NCI-H1105 treated with DMSO at 0.1 percent for 48 hours (cell line): Measurements from ENCODE around the gene CXCL8.
"Not testable (repeated sequence)": the region's sequence is repeated elsewhere in the genome, so short reads cannot be mapped to it uniquely, and the experiment has no call there.

ENCODE experiments used
- DNase-seq: peaks from one replicate; lab custom pipeline; 2025; lab: John Stamatoyannopoulos, UW

Gene CXCL8

GRCh38 chr4:73740353-73740778, at the start of gene CXCL8:
Gene CXCL8 (plus strand): TSS chr4:73740569. CDS start chr4:73740659, 90 bp downstream.
- peak; percentile 85 for DNase-seq

- not testable (repeated sequence) for DNase-seq
These were observed 49.2 kb upstream of the CXCL8 start for GRCh38 chr4:73691201-73691600.

- DNase-seq: no peak
These were observed 48.6 kb upstream of the CXCL8 start for GRCh38 chr4:73691759-73692158.

GRCh38 chr4:73692254-73692653, 48.1 kb upstream of the CXCL8 start:
- DNase-seq: no peak

GRCh38 chr4:73692701-73693100, 47.7 kb upstream of the CXCL8 start:
- DNase-seq: no peak

GRCh38 chr4:73693811-73694210, 46.6 kb upstream of the CXCL8 start:
- no peak for DNase-seq

- no peak for DNase-seq
These were observed 42.2 kb upstream of the CXCL8 start for GRCh38 chr4:73698217-73698616.

GRCh38 chr4:73701116-73701515, 39.3 kb upstream of the CXCL8 start:
- DNase-seq: no peak

- no peak for DNase-seq
These were observed 37.5 kb upstream of the CXCL8 start for GRCh38 chr4:73702796-73703287.

GRCh38 chr4:73703320-73703719, 37.0 kb upstream of the CXCL8 start:
- DNase-seq: no peak

GRCh38 chr4:73704314-73705055, 35.9 kb upstream of the CXCL8 start:
- DNase-seq: no peak

- no peak for DNase-seq
These were observed 35.3 kb upstream of the CXCL8 start for GRCh38 chr4:73705056-73705432.

GRCh38 chr4:73705721-73706120, 34.6 kb upstream of the CXCL8 start:
- no peak for DNase-seq

- no peak for DNase-seq
These were observed 33.6 kb upstream of the CXCL8 start for GRCh38 chr4:73706811-73707210.

GRCh38 chr4:73707269-73707875, 33.0 kb upstream of the CXCL8 start:
- DNase-seq: no peak

GRCh38 chr4:73707918-73708577, 32.3 kb upstream of the CXCL8 start:
- DNase-seq: no peak

GRCh38 chr4:73709451-73710033, 30.8 kb upstream of the CXCL8 start:
- DNase-seq: no peak

- DNase-seq: no peak
These were observed 30.3 kb upstream of the CXCL8 start for GRCh38 chr4:73710094-73710493.

- no peak for DNase-seq
These were observed 28.4 kb upstream of the CXCL8 start for GRCh38 chr4:73711989-73712388.

- no peak for DNase-seq
These were observed 26.7 kb upstream of the CXCL8 start for GRCh38 chr4:73713650-73714049.

GRCh38 chr4:73714647-73715046, 25.7 kb upstream of the CXCL8 start:
- DNase-seq: no peak

- DNase-seq: peak; percentile 34
These were observed 24.7 kb upstream of the CXCL8 start for GRCh38 chr4:73715659-73716058.
